ENCODE measurements around the gene SYNGR3. TPM values are rescaled to one million over a fixed set of nuclear protein-coding genes. Genes with fewer than 3 reads are reported as not detected.
A peak's percentile ranks its signal among the peaks of the same experiment; 100 is the strongest.

Gene SYNGR3
- total RNA-seq, 4 donors from 2014 or later: 2.7 to 4.8 (median 2.9) TPM; not detected in 1

GRCh38 chr16:2022723-2023091 is 32.9 kb downstream of the SYNGR3 start:
- Histone ChIP-seq H3K36me3 (no peaks in the 10 kb centered on the region), H3K9me3 (no peaks in the 10 kb centered on the region), H3K27ac (peak overlapping the region; percentile 7 to 77 (median 75)), H3K4me1 (peaks cover 16 to 45% (median 38%) of the 10 kb centered on the region in 4 donors), H3K27me3 (peaks cover 37% of the 10 kb centered on the region), H3K4me3 (peak overlapping the region in 2 of 4 donors; percentile 15 to 38)
- intact Hi-C loops (cut with DNase I; ENCODE audit: low total_unique reads): no loop called here
- 5% methylated on average over 14 of the region's 14 CpGs; no CpG with 5 or more reads in 1 of the 2 donors for WGBS, 2 donors (ENCODE audit: low coverage in 1 of 2)
- in situ Hi-C loops (cut with MboI; ENCODE audit: low pct_ligation_motif_present in 1 of 4, low pct_unique_long_range_greater_than_20kb in 1 of 4, low sequenced_read_pairs in 3 of 4): loop anchor here in 3 of 4 donors (10.0 to 25.0 kb wide), 2 partner anchors 115 to 122 kb away; partner anchors contain the start of genes RAB26 (in 3 of the 3) and PKD1 (in 1 of the 3)
- no peak for DNase-seq
- TF ChIP-seq POLR2AphosphoS5 (IDR thresholded peaks at IDR 0.05) (no peak), EP300 (IDR thresholded peaks at IDR 0.05; ENCODE audit: low read depth) (no peak), POLR2A (IDR thresholded peaks at IDR 0.05) (no peak), CTCF (IDR thresholded peaks at IDR 0.05) (no peak)

- Histone ChIP-seq H3K27ac (peak overlapping the region; percentile 74 to 77 (median 75)), H3K27me3 (peaks cover 36% of the 10 kb centered on the region), H3K4me3 (peak overlapping the region in 2 of 4 donors; percentile 15 to 38), H3K36me3 (no peaks in the 10 kb centered on the region), H3K4me1 (peaks cover 16 to 50% (median 40%) of the 10 kb centered on the region in 4 donors), H3K9me3 (no peaks in the 10 kb centered on the region)
- DNase-seq: peak; percentile 97
- in situ Hi-C loops (cut with MboI; ENCODE audit: low pct_ligation_motif_present in 1 of 4, low pct_unique_long_range_greater_than_20kb in 1 of 4, low sequenced_read_pairs in 3 of 4): loop anchor here in 3 of 4 donors (10.0 to 25.0 kb wide), 2 partner anchors 114 to 121 kb away; partner anchors contain the start of genes RAB26 (in 3 of the 3) and PKD1 (in 1 of the 3)
- intact Hi-C loops (cut with DNase I; ENCODE audit: low total_unique reads): no loop called here
- TF ChIP-seq POLR2A (IDR thresholded peaks at IDR 0.05) (peak; percentile 42), EP300 (IDR thresholded peaks at IDR 0.05; ENCODE audit: low read depth) (no peak), CTCF (IDR thresholded peaks at IDR 0.05) (peak; percentile 98 to 99 (median 99)), POLR2AphosphoS5 (IDR thresholded peaks at IDR 0.05) (peak; percentile 12 to 57 (median 53))
- WGBS, 2 donors (ENCODE audit: low coverage in 1 of 2): 9% methylated on average over 49 of the region's 53 CpGs; no CpG with 5 or more reads in 1 of the 2 donors
Observed at GRCh38 chr16:2023092-2024031, 33.6 kb downstream of the SYNGR3 start.

GRCh38 chr16:2024032-2024420 is 34.3 kb downstream of the SYNGR3 start:
- 84 to 89% methylated on average over 6 to 12 of the region's 12 CpGs for WGBS, 2 donors (ENCODE audit: low coverage in 1 of 2)
- Histone ChIP-seq H3K36me3 (no peaks in the 10 kb centered on the region), H3K4me1 (peaks cover 16 to 52% (median 40%) of the 10 kb centered on the region in 4 donors), H3K27me3 (peaks cover 29% of the 10 kb centered on the region), H3K27ac (peak overlapping the region; percentile 74 to 77 (median 75)), H3K9me3 (no peaks in the 10 kb centered on the region), H3K4me3 (peak overlapping the region in 1 of 4 donors; percentile 38)
- intact Hi-C loops (cut with DNase I; ENCODE audit: low total_unique reads) (no loop called here), in situ Hi-C loops (cut with MboI; ENCODE audit: low pct_ligation_motif_present in 1 of 4, low pct_unique_long_range_greater_than_20kb in 1 of 4, low sequenced_read_pairs in 3 of 4) (loop anchor here in 3 of 4 donors (10.0 to 25.0 kb wide), 2 partner anchors 113 to 121 kb away; partner anchors contain the start of genes RAB26 (in 3 of the 3) and PKD1 (in 1 of the 3))
- TF ChIP-seq CTCF (IDR thresholded peaks at IDR 0.05) (no peak), EP300 (IDR thresholded peaks at IDR 0.05; ENCODE audit: low read depth) (no peak), POLR2AphosphoS5 (IDR thresholded peaks at IDR 0.05) (no peak), POLR2A (IDR thresholded peaks at IDR 0.05) (no peak)
- no peak for DNase-seq

GRCh38 chr16:2025251-2025650 is 35.5 kb downstream of the SYNGR3 start:
- in situ Hi-C loops (cut with MboI; ENCODE audit: low pct_ligation_motif_present in 1 of 4, low pct_unique_long_range_greater_than_20kb in 1 of 4, low sequenced_read_pairs in 3 of 4): loop anchor here in 2 of 4 donors (10.0 kb wide), 1 partner anchor 120 kb away; the partner anchor contains the start of gene RAB26 (in 2 of the 2)
- 92% methylated on average over 14 of the region's 14 CpGs; no CpG with 5 or more reads in 1 of the 2 donors for WGBS, 2 donors (ENCODE audit: low coverage in 1 of 2)
- DNase-seq: no peak

More at GRCh38 chr16:2025251-2025650, 35.5 kb downstream of the SYNGR3 start:
- H3K27ac ChIP-seq: peak overlapping the region in 1 of 4 donors; percentile 84
- no peaks in the 10 kb centered on the region for H3K9me3 ChIP-seq
- H3K36me3 ChIP-seq: no peaks in the 10 kb centered on the region
- H3K4me1 ChIP-seq: peaks cover 12 to 44% (median 32%) of the 10 kb centered on the region in 4 donors
- TF ChIP-seq EP300 (IDR thresholded peaks at IDR 0.05; ENCODE audit: low read depth) (no peak), CTCF (IDR thresholded peaks at IDR 0.05) (no peak), POLR2A (IDR thresholded peaks at IDR 0.05) (no peak), POLR2AphosphoS5 (IDR thresholded peaks at IDR 0.05) (no peak)
- H3K4me3 ChIP-seq: no peak overlapping the region
- intact Hi-C loops (cut with DNase I; ENCODE audit: low total_unique reads): loop anchor here (5.0 kb wide), 1 partner anchor 127 kb away; no protein-coding TSS in a partner anchor
- peaks cover 17% of the 10 kb centered on the region for H3K27me3 ChIP-seq
